ENCODE measurements around the gene PLA2G15.

The PLA2G15 gene

GRCh38 chr16:68244481-68244902 lies 681 bp upstream of the PLA2G15 start:
- WGBS, result 29% methylated on average over 15 of the region's 20 CpGs

DNA sequence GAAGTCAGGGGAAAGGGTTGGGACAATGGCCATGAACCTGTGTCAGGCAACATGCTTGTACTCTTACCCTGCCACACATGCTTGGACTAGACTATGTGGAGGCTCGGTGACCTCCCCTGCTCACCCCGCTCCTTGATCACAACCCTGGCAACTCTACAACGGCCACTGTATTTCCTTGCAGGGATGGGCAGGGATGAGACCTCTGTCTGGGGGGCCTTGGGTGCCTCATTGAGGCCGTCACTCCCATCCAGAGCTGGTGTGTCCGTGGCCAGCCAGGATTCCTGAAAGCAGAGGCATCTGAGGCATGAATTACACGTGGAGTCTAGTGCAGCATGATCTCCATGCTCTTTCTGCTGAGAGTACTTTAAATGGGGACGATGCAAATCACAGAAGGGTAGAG lies 948 bp downstream of the PLA2G15 start:
- H2BK12ac ChIP-seq (ENCODE audit: low read length in 2 of 2), result no peak overlapping the region
- H3K9me3 ChIP-seq (ENCODE audit: control insufficient read depth, low read length), result no peaks in the 10 kb centered on the region
- H3K4me3 ChIP-seq (ENCODE audit: insufficient read depth in 1 of 2, low read depth in 1 of 2, low read length in 2 of 2), result peak overlapping the region in 1 of 2 experiments; percentile 99
- H3K27ac ChIP-seq (ENCODE audit: low read length, poor library complexity, severe bottlenecking), result no peak overlapping the region
- H2BK15ac ChIP-seq (ENCODE audit: low read depth, poor library complexity, severe bottlenecking), result no peak overlapping the region
- H3K4me2 ChIP-seq (ENCODE audit: low read length, poor library complexity, severe bottlenecking), result peak overlapping the region; percentile 45
- peaks cover 19 to 23% of the 10 kb centered on the region in 2 experiments for H3K36me3 ChIP-seq (ENCODE audit: control insufficient read depth in 1 of 2, insufficient read depth in 2 of 2, low read depth in 1 of 2, low read length in 2 of 2)
- no peak overlapping the region for H2BK120ac ChIP-seq (ENCODE audit: low read depth, low read length)
- H3K79me1 ChIP-seq (replicated peaks; ENCODE audit: low read length, poor library complexity, severe bottlenecking), result peaks cover 39% of the 10 kb centered on the region
- peak overlapping the region in 1 of 2 experiments; percentile 6 for H3K23ac ChIP-seq (ENCODE audit: low read length in 2 of 2)
- H2AK5ac ChIP-seq (ENCODE audit: low read length, severe bottlenecking), result no peak overlapping the region
- no peak overlapping the region for H3K4ac ChIP-seq (ENCODE audit: low read depth in 1 of 2, low read length in 2 of 2)
- H2BK5ac ChIP-seq (ENCODE audit: low read depth, low read length, poor library complexity, severe bottlenecking), result no peak overlapping the region
- no peak overlapping the region for H3K14ac ChIP-seq (ENCODE audit: low read length in 2 of 2)
- H3K4me1 ChIP-seq (ENCODE audit: control insufficient read depth, insufficient read depth, low read depth, low read length), result peaks cover 27% of the 10 kb centered on the region
- no peak overlapping the region for H3K18ac ChIP-seq (ENCODE audit: low read depth in 1 of 2, low read length in 2 of 2)
- no peaks in the 10 kb centered on the region for H3K27me3 ChIP-seq (ENCODE audit: control insufficient read depth in 1 of 2, insufficient read depth in 1 of 2, low read length in 2 of 2)
- no peak overlapping the region for H4K8ac ChIP-seq (ENCODE audit: low read length)
- H3K9ac ChIP-seq (ENCODE audit: low read length), result peak overlapping the region; percentile 90
- H4K91ac ChIP-seq (ENCODE audit: low read length), result no peak overlapping the region
- H2AFZ ChIP-seq (ENCODE audit: low read depth, low read length), result no peak overlapping the region
- WGBS, result 95% methylated on average over 7 of the region's 7 CpGs
- DNase-seq, result no peak

More at GRCh38 chr16:68244481-68244902, 681 bp upstream of the PLA2G15 start:
- Histone ChIP-seq H3K79me1 (replicated peaks; ENCODE audit: low read length, poor library complexity, severe bottlenecking) (peaks cover 37% of the 10 kb centered on the region), H3K4ac (ENCODE audit: low read depth in 1 of 2, low read length in 2 of 2) (peak overlapping the region; percentile 48 to 91), H3K23ac (ENCODE audit: low read length in 2 of 2) (peak overlapping the region in 1 of 2 experiments; percentile 78), H3K27ac (ENCODE audit: low read length, poor library complexity, severe bottlenecking) (no peak overlapping the region), H3K27me3 (ENCODE audit: control insufficient read depth in 1 of 2, insufficient read depth in 1 of 2, low read length in 2 of 2) (no peaks in the 10 kb centered on the region), H3K9me3 (ENCODE audit: control insufficient read depth, low read length) (no peaks in the 10 kb centered on the region), H3K36me3 (ENCODE audit: control insufficient read depth in 1 of 2, insufficient read depth in 2 of 2, low read depth in 1 of 2, low read length in 2 of 2) (peaks cover 9 to 12% of the 10 kb centered on the region in 2 experiments), H2BK5ac (ENCODE audit: low read depth, low read length, poor library complexity, severe bottlenecking) (no peak overlapping the region), H2BK120ac (ENCODE audit: low read depth, low read length) (no peak overlapping the region), H2BK15ac (ENCODE audit: low read depth, poor library complexity, severe bottlenecking) (peak overlapping the region; percentile 64), H2AFZ (ENCODE audit: low read depth, low read length) (peak overlapping the region; percentile 96), H3K4me2 (ENCODE audit: low read length, poor library complexity, severe bottlenecking) (peak overlapping the region; percentile 93), H3K4me1 (ENCODE audit: control insufficient read depth, insufficient read depth, low read depth, low read length) (peaks cover 30% of the 10 kb centered on the region), H3K14ac (ENCODE audit: low read length in 2 of 2) (peak overlapping the region in 1 of 2 experiments; percentile 94), H4K8ac (ENCODE audit: low read length) (peak overlapping the region; percentile 78), H2AK5ac (ENCODE audit: low read length, severe bottlenecking) (peak overlapping the region; percentile 49), H2BK12ac (ENCODE audit: low read length in 2 of 2) (no peak overlapping the region), H3K18ac (ENCODE audit: low read depth in 1 of 2, low read length in 2 of 2) (peak overlapping the region; percentile 61 to 80), H3K4me3 (ENCODE audit: insufficient read depth in 1 of 2, low read depth in 1 of 2, low read length in 2 of 2) (peak overlapping the region; percentile 99), H3K9ac (ENCODE audit: low read length) (peak overlapping the region; percentile 93), H4K91ac (ENCODE audit: low read length) (peak overlapping the region; percentile 84)
- no peak for DNase-seq

DNA sequence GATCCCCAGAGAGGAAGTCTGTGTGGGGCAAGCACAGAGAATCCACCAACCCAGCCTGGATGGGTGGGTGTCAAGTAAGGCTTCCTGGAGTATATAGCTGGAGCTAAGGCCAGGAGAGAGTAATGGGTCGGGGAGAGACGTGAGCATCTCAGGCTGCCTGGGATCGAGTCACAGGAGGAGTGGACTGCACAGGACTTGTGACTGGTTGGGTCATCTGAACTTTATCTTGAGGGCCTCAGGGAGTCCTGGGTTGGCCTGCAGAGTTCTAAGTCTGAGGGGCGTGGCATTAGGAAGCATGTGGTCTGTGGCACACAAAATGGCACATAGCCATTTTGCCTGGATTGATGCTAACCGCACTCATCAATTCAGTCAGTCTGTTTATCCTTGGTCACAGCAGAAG lies 1.5 kb downstream of the PLA2G15 start:
- Histone ChIP-seq H2BK5ac (ENCODE audit: low read depth, low read length, poor library complexity, severe bottlenecking) (no peak overlapping the region), H3K27me3 (ENCODE audit: control insufficient read depth in 1 of 2, insufficient read depth in 1 of 2, low read length in 2 of 2) (no peaks in the 10 kb centered on the region), H2AK5ac (ENCODE audit: low read length, severe bottlenecking) (no peak overlapping the region), H3K14ac (ENCODE audit: low read length in 2 of 2) (no peak overlapping the region), H3K4me3 (ENCODE audit: insufficient read depth in 1 of 2, low read depth in 1 of 2, low read length in 2 of 2) (peak overlapping the region in 1 of 2 experiments; percentile 99), H2BK15ac (ENCODE audit: low read depth, poor library complexity, severe bottlenecking) (no peak overlapping the region), H2BK12ac (ENCODE audit: low read length in 2 of 2) (no peak overlapping the region), H3K4me1 (ENCODE audit: control insufficient read depth, insufficient read depth, low read depth, low read length) (peaks cover 27% of the 10 kb centered on the region), H3K18ac (ENCODE audit: low read depth in 1 of 2, low read length in 2 of 2) (no peak overlapping the region), H4K8ac (ENCODE audit: low read length) (no peak overlapping the region), H4K91ac (ENCODE audit: low read length) (no peak overlapping the region), H3K4me2 (ENCODE audit: low read length, poor library complexity, severe bottlenecking) (no peak overlapping the region), H2BK120ac (ENCODE audit: low read depth, low read length) (no peak overlapping the region), H2AFZ (ENCODE audit: low read depth, low read length) (no peak overlapping the region), H3K23ac (ENCODE audit: low read length in 2 of 2) (no peak overlapping the region), H3K27ac (ENCODE audit: low read length, poor library complexity, severe bottlenecking) (no peak overlapping the region), H3K9ac (ENCODE audit: low read length) (no peak overlapping the region), H3K36me3 (ENCODE audit: control insufficient read depth in 1 of 2, insufficient read depth in 2 of 2, low read depth in 1 of 2, low read length in 2 of 2) (peaks cover 22 to 28% of the 10 kb centered on the region in 2 experiments), H3K4ac (ENCODE audit: low read depth in 1 of 2, low read length in 2 of 2) (no peak overlapping the region), H3K79me1 (replicated peaks; ENCODE audit: low read length, poor library complexity, severe bottlenecking) (peaks cover 39% of the 10 kb centered on the region), H3K9me3 (ENCODE audit: control insufficient read depth, low read length) (no peaks in the 10 kb centered on the region)
- DNase-seq, result no peak
- WGBS, result 89% methylated on average over 5 of the region's 5 CpGs

DNA sequence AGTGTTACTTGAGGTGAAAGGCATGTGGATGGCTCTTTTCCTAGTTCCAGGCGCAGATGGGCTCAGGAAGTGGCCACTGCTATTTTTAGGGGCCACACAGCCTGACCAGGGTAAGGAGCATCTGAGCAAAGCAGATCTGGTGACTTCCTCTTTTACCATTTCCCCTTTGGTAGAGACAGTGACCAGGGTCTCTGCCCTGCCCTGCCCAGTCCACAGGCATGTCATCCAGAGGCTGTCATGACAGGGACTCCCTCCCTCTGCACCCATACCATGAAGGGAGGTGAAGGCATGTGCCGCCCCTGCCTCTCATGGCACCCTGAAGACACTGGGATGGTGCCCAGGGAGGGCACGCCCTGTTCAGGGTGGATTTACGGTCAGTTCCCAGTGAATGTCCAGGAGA lies 2.2 kb downstream of the PLA2G15 start:
- DNase-seq, result no peak
- Histone ChIP-seq H3K23ac (ENCODE audit: low read length in 2 of 2) (no peak overlapping the region), H3K27me3 (ENCODE audit: control insufficient read depth in 1 of 2, insufficient read depth in 1 of 2, low read length in 2 of 2) (no peaks in the 10 kb centered on the region), H3K9ac (ENCODE audit: low read length) (no peak overlapping the region), H3K14ac (ENCODE audit: low read length in 2 of 2) (no peak overlapping the region), H4K8ac (ENCODE audit: low read length) (no peak overlapping the region), H2BK12ac (ENCODE audit: low read length in 2 of 2) (no peak overlapping the region), H3K4ac (ENCODE audit: low read depth in 1 of 2, low read length in 2 of 2) (no peak overlapping the region), H3K36me3 (ENCODE audit: control insufficient read depth in 1 of 2, insufficient read depth in 2 of 2, low read depth in 1 of 2, low read length in 2 of 2) (peaks cover 29 to 32% of the 10 kb centered on the region in 2 experiments), H3K27ac (ENCODE audit: low read length, poor library complexity, severe bottlenecking) (no peak overlapping the region), H3K79me1 (replicated peaks; ENCODE audit: low read length, poor library complexity, severe bottlenecking) (peaks cover 39% of the 10 kb centered on the region), H3K4me2 (ENCODE audit: low read length, poor library complexity, severe bottlenecking) (no peak overlapping the region), H2AFZ (ENCODE audit: low read depth, low read length) (no peak overlapping the region), H3K4me3 (ENCODE audit: insufficient read depth in 1 of 2, low read depth in 1 of 2, low read length in 2 of 2) (peak overlapping the region in 1 of 2 experiments; percentile 99), H3K9me3 (ENCODE audit: control insufficient read depth, low read length) (no peaks in the 10 kb centered on the region), H2BK120ac (ENCODE audit: low read depth, low read length) (no peak overlapping the region), H3K4me1 (ENCODE audit: control insufficient read depth, insufficient read depth, low read depth, low read length) (peaks cover 27% of the 10 kb centered on the region), H4K91ac (ENCODE audit: low read length) (no peak overlapping the region), H2BK5ac (ENCODE audit: low read depth, low read length, poor library complexity, severe bottlenecking) (no peak overlapping the region), H3K18ac (ENCODE audit: low read depth in 1 of 2, low read length in 2 of 2) (no peak overlapping the region), H2BK15ac (ENCODE audit: low read depth, poor library complexity, severe bottlenecking) (no peak overlapping the region), H2AK5ac (ENCODE audit: low read length, severe bottlenecking) (no peak overlapping the region)
- WGBS, result 92% methylated on average over 4 of the region's 4 CpGs

All from mesenchymal stem cell (in vitro differentiated cells and primary cell).